ENCODE results near the gene CACNA1E.

CACNA1E gene

DNA sequence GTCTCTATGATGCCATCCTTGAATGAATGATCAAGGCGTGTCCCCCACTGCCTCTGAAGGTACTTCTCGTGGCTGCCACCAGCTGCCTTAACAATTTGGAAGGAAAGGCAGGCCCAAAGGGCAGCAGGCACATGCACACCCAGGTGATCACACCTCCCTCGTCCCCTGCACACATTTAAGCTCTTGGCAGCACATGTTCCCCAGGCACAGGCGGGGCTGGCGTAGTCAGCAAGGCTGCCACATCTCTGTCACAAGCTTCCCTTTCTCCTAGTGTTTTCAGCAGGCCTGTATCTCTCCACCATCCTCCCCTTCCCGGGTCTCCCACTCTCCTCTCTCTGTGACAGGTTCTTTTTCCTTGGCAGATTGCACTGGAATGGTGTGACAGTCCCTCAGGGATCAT lies 111.9 kb downstream of the CACNA1E start:
- no peaks in the 10 kb centered on the region; the same call in 1 of the 2 replicates for H3K9me3 ChIP-seq
- no peak overlapping the region for H3K27ac ChIP-seq
- no peak for TF ChIP-seq Cebpa-rat (IDR thresholded peaks at IDR 0.05)
- H4K20me1 ChIP-seq: no peaks in the 10 kb centered on the region
- H3K4me1 ChIP-seq: no peaks in the 10 kb centered on the region
- no peaks in the 10 kb centered on the region for H3K27me3 ChIP-seq
- no peaks in the 10 kb centered on the region for H3K36me3 ChIP-seq
- H3K4me3 ChIP-seq: no peak overlapping the region
- H3K4me2 ChIP-seq: no peak overlapping the region
- H3K9ac ChIP-seq: no peak overlapping the region

GRCh38 chr1:181601186-181601950 lies 118.1 kb downstream of the CACNA1E start:
- no peaks in the 10 kb centered on the region; the same call in 1 of the 2 replicates for H3K9me3 ChIP-seq

GRCh38 chr1:181603735-181604410 lies 120.6 kb downstream of the CACNA1E start:
- H3K4me2 ChIP-seq: no peak overlapping the region
- no peak overlapping the region for H3K27ac ChIP-seq
- no peak overlapping the region for H3K4me3 ChIP-seq
- no peak overlapping the region for H3K9ac ChIP-seq
- TF ChIP-seq Cebpa-rat (IDR thresholded peaks at IDR 0.05): no peak
- H3K9me3 ChIP-seq: no peaks in the 10 kb centered on the region
- no peaks in the 10 kb centered on the region for H3K36me3 ChIP-seq
- no peaks in the 10 kb centered on the region for H4K20me1 ChIP-seq
- H3K4me1 ChIP-seq: no peaks in the 10 kb centered on the region
- H3K27me3 ChIP-seq: no peaks in the 10 kb centered on the region

More at GRCh38 chr1:181601186-181601950, 118.1 kb downstream of the CACNA1E start:
- H3K27me3 ChIP-seq: no peaks in the 10 kb centered on the region
- no peak overlapping the region for H3K4me3 ChIP-seq
- no peak for TF ChIP-seq Cebpa-rat (IDR thresholded peaks at IDR 0.05)
- H4K20me1 ChIP-seq: no peaks in the 10 kb centered on the region
- no peaks in the 10 kb centered on the region for H3K36me3 ChIP-seq
- no peak overlapping the region for H3K9ac ChIP-seq
- no peak overlapping the region for H3K27ac ChIP-seq
- no peaks in the 10 kb centered on the region for H3K4me1 ChIP-seq
- H3K4me2 ChIP-seq: no peak overlapping the region

GRCh38 chr1:181604482-181605249 lies 121.3 kb downstream of the CACNA1E start:
- H3K9me3 ChIP-seq: no peaks in the 10 kb centered on the region
- H4K20me1 ChIP-seq: no peaks in the 10 kb centered on the region
- no peak overlapping the region for H3K4me3 ChIP-seq
- TF ChIP-seq Cebpa-rat (IDR thresholded peaks at IDR 0.05): no peak
- H3K27ac ChIP-seq: no peak overlapping the region
- no peak overlapping the region for H3K9ac ChIP-seq
- H3K27me3 ChIP-seq: no peaks in the 10 kb centered on the region
- H3K36me3 ChIP-seq: no peaks in the 10 kb centered on the region
- H3K4me2 ChIP-seq: no peak overlapping the region
- H3K4me1 ChIP-seq: no peaks in the 10 kb centered on the region

- no peaks in the 10 kb centered on the region for H3K27me3 ChIP-seq
- no peak overlapping the region for H3K4me2 ChIP-seq
- H4K20me1 ChIP-seq: no peaks in the 10 kb centered on the region
- H3K4me1 ChIP-seq: no peaks in the 10 kb centered on the region
- no peak overlapping the region for H3K4me3 ChIP-seq
- no peak for TF ChIP-seq Cebpa-rat (IDR thresholded peaks at IDR 0.05)
- H3K36me3 ChIP-seq: no peaks in the 10 kb centered on the region
- H3K27ac ChIP-seq: no peak overlapping the region
- no peaks in the 10 kb centered on the region for H3K9me3 ChIP-seq
- H3K9ac ChIP-seq: no peak overlapping the region
These were observed 124.2 kb downstream of the CACNA1E start for GRCh38 chr1:181607524-181607923.

DNA sequence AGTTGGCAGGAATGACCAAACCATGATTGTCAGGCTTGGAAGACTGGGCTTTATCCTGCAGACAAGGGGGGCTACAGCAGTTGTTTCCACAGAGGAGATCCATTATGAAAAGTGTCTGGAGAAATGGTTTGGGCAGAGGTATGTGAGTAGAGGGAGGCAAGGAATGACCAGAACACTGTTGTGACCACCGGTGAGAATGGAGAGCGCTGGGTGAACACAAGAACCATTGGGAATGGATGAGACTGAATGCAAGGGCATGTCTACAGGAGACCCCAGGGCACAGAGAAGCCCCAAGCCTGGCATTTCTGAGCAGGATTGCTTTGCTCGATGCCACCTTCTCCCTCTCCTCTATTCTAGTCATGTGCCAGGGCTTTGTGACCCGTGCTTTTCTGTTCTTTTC lies 125.1 kb downstream of the CACNA1E start:
- no peaks in the 10 kb centered on the region for H3K36me3 ChIP-seq
- no peaks in the 10 kb centered on the region for H3K4me1 ChIP-seq
- no peak overlapping the region for H3K9ac ChIP-seq
- H3K4me2 ChIP-seq: no peak overlapping the region
- TF ChIP-seq Cebpa-rat (IDR thresholded peaks at IDR 0.05): no peak
- no peak overlapping the region for H3K27ac ChIP-seq
- H3K27me3 ChIP-seq: no peaks in the 10 kb centered on the region
- H3K4me3 ChIP-seq: no peak overlapping the region
- no peaks in the 10 kb centered on the region for H3K9me3 ChIP-seq
- H4K20me1 ChIP-seq: no peaks in the 10 kb centered on the region

DNA sequence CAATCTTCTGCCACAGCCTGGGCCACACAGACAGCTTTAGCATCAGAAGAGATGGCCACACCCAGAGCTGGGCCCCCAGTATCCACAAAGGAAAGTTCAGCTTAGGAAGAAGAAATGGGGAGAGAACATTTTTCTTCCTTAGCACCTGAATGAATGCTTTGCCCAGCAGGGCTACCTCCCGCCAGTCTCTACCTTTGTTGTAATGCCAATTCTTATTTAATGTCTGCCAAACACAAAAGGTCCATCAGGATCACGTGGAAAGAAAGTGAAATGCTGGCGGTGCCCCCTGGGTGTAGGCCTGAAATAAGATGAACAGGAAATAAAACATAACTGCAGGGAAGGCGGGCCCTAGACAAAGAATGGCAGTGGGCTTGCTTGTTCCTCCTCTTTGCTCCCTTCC lies 125.6 kb downstream of the CACNA1E start:
- Histone ChIP-seq H3K27me3 (no peaks in the 10 kb centered on the region), H3K9me3 (no peaks in the 10 kb centered on the region), H3K27ac (no peak overlapping the region), H3K4me2 (no peak overlapping the region), H3K36me3 (no peaks in the 10 kb centered on the region), H3K9ac (no peak overlapping the region), H3K4me3 (no peak overlapping the region), H3K4me1 (no peaks in the 10 kb centered on the region), H4K20me1 (no peaks in the 10 kb centered on the region)
- TF ChIP-seq Cebpa-rat (IDR thresholded peaks at IDR 0.05): no peak

DNA sequence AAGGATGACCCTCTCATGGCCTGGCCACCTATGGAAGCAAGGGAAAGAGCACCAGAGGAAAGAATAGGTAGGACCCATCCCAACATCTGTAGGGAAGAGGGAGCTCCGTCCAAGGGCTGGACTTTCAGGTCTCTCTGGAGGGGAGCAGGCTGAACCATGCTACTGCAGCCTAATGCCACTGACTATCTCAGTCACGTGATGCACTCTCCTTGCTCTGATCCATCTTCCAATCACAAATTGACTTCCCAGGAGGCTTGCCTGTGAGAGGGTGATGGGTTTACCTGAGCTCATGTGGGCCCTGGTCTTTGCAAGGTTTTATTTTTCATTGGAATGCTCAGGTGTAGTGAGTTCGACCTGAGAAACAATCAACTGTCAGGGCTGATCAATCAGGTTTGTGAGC lies 128.8 kb downstream of the CACNA1E start:
- Histone ChIP-seq H3K4me3 (no peak overlapping the region), H3K9ac (no peak overlapping the region), H3K4me1 (no peaks in the 10 kb centered on the region), H4K20me1 (no peaks in the 10 kb centered on the region), H3K27me3 (no peaks in the 10 kb centered on the region), H3K9me3 (no peaks in the 10 kb centered on the region), H3K36me3 (no peaks in the 10 kb centered on the region), H3K4me2 (no peak overlapping the region), H3K27ac (no peak overlapping the region)
- TF ChIP-seq Cebpa-rat (IDR thresholded peaks at IDR 0.05): no peak

- no peaks in the 10 kb centered on the region for H3K9me3 ChIP-seq
- no peak for TF ChIP-seq Cebpa-rat (IDR thresholded peaks at IDR 0.05)
- H3K4me2 ChIP-seq: no peak overlapping the region
- no peak overlapping the region for H3K4me3 ChIP-seq
- H3K36me3 ChIP-seq: no peaks in the 10 kb centered on the region
- no peaks in the 10 kb centered on the region for H3K4me1 ChIP-seq
- no peak overlapping the region for H3K27ac ChIP-seq
- H3K9ac ChIP-seq: no peak overlapping the region
- no peaks in the 10 kb centered on the region for H3K27me3 ChIP-seq
- H4K20me1 ChIP-seq: no peaks in the 10 kb centered on the region
These were observed 135.2 kb downstream of the CACNA1E start for GRCh38 chr1:181618559-181618958.

DNA sequence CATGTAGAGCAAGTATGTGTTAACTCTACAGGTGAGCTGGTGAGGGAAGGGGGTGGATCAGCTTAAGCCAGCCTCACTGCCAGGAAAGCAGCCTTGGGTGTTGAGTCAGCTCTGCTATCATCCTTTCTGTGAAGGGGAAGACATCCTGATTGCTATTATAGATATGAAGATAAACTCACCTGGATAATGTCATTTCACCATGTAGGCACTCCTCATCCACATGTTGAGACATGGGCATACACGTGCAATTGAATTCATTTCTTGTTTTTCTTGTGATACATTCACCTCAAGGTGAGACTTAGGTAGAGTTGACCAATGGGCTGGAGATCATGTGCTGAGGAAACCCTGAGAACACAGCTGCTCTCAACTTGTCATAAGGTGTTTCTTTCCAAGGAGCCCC lies 136.9 kb downstream of the CACNA1E start:
- H3K36me3 ChIP-seq: no peaks in the 10 kb centered on the region
- no peaks in the 10 kb centered on the region for H4K20me1 ChIP-seq
- no peak overlapping the region for H3K27ac ChIP-seq
- TF ChIP-seq Cebpa-rat (IDR thresholded peaks at IDR 0.05): no peak
- no peak overlapping the region for H3K9ac ChIP-seq
- no peak overlapping the region for H3K4me2 ChIP-seq
- no peaks in the 10 kb centered on the region for H3K9me3 ChIP-seq
- no peak overlapping the region for H3K4me3 ChIP-seq
- no peaks in the 10 kb centered on the region for H3K27me3 ChIP-seq
- no peaks in the 10 kb centered on the region for H3K4me1 ChIP-seq
